Activated CD4-positive, alpha-beta memory T cell treated with anti-CD3 and anti-CD28 coated beads for 36 hours (primary cell): ENCODE measurements around the gene SGCE. TPM values are rescaled to one million over a fixed set of nuclear protein-coding genes. Genes with fewer than 3 reads are reported as not detected.

Experiments used
- CTCF ChIA-PET: fragments of 350-600 bp; sonication (Branson Sonifier 250); formaldehyde crosslinking; loops from one replicate; lab custom pipeline; 2021; ENCODE audit warnings: antibody characterized with exemption, inconsistent platforms; lab: Charles Lee
- POLR2A ChIA-PET: fragments of 350-600 bp; sonication (Branson Sonifier 250); formaldehyde crosslinking; loops from one replicate; lab custom pipeline; 2021; ENCODE audit warnings: antibody characterized with exemption; lab: Charles Lee
- DNase-seq: peaks from one replicate; pipeline ENCODE4 v3.0.0-alpha.2; 2020
- H3K27ac Mint-ChIP-seq: one replicate; pipeline ENCODE4 v1.8.0; 2021; ENCODE audit warnings: mixed read lengths
- H3K27me3 Mint-ChIP-seq: one replicate; pipeline ENCODE4 v1.8.0; 2021; ENCODE audit warnings: mixed read lengths
- H3K36me3 Mint-ChIP-seq: one replicate; pipeline ENCODE4 v1.8.0; 2021; ENCODE audit warnings: mixed read lengths
- H3K4me1 Mint-ChIP-seq: one replicate; pipeline ENCODE4 v1.8.0; 2021; ENCODE audit warnings: low read depth, mixed read lengths
- H3K4me3 Mint-ChIP-seq: one replicate; pipeline ENCODE4 v1.8.0; 2021; ENCODE audit warnings: mild to moderate bottlenecking, mixed read lengths
- H3K9me3 Mint-ChIP-seq: one replicate; pipeline ENCODE4 v1.8.0; 2021; ENCODE audit warnings: mixed read lengths
- intact Hi-C: fragments of 100-400 bp; cut with micrococcal nuclease; formaldehyde crosslinking; loops from one replicate; pipeline ENCODE4 v1.15.1; 2023
- total RNA-seq, 2 experiments: library from RNA; stranded (reverse); gene quantifications; one replicate each; pipeline ENCODE4 v1.2.3, GENCODE V29; 2021

The SGCE gene
- total RNA-seq, 2 experiments from 2014 or later = 0.50 to 0.92 TPM

GRCh38 chr7:94675356-94675755, 19.4 kb upstream of the SGCE start:
- no peaks in the 10 kb centered on the region for H3K36me3 Mint-ChIP-seq
- no peak for DNase-seq

GRCh38 chr7:94671444-94672235, 15.7 kb upstream of the SGCE start:
- intact Hi-C loops = no loop called here
- H3K27ac Mint-ChIP-seq = no peak overlapping the region
- no peaks in the 10 kb centered on the region for H3K4me1 Mint-ChIP-seq
- DNase-seq = no peak
- POLR2A ChIA-PET = no interaction called here
- CTCF ChIA-PET = no interaction called here
- H3K27me3 Mint-ChIP-seq = peaks cover 2% of the 10 kb centered on the region
- no peak overlapping the region for H3K4me3 Mint-ChIP-seq
- H3K9me3 Mint-ChIP-seq = no peaks in the 10 kb centered on the region
- no peaks in the 10 kb centered on the region for H3K36me3 Mint-ChIP-seq

More at GRCh38 chr7:94675356-94675755, 19.4 kb upstream of the SGCE start:
- Mint-ChIP-seq H3K4me1 (no peaks in the 10 kb centered on the region), H3K27ac (no peak overlapping the region), H3K9me3 (no peaks in the 10 kb centered on the region), H3K4me3 (no peak overlapping the region), H3K27me3 (peaks cover 2% of the 10 kb centered on the region)
- intact Hi-C loops = no loop called here
- ChIA-PET CTCF (no interaction called here), POLR2A (no interaction called here)

- Mint-ChIP-seq H3K9me3 (no peaks in the 10 kb centered on the region), H3K4me3 (no peak overlapping the region), H3K4me1 (no peaks in the 10 kb centered on the region), H3K36me3 (no peaks in the 10 kb centered on the region), H3K27ac (no peak overlapping the region), H3K27me3 (peaks cover 2% of the 10 kb centered on the region)
- intact Hi-C loops = no loop called here
- no peak for DNase-seq
- ChIA-PET CTCF (no interaction called here), POLR2A (no interaction called here)
Observed at GRCh38 chr7:94669773-94670495, 14.0 kb upstream of the SGCE start.

- Mint-ChIP-seq H3K36me3 (no peaks in the 10 kb centered on the region), H3K9me3 (no peaks in the 10 kb centered on the region), H3K27me3 (peaks cover 2% of the 10 kb centered on the region), H3K4me3 (no peak overlapping the region), H3K27ac (no peak overlapping the region), H3K4me1 (no peaks in the 10 kb centered on the region)
- DNase-seq = no peak
- POLR2A ChIA-PET = no interaction called here
- CTCF ChIA-PET = no interaction called here
- intact Hi-C loops = no loop called here
Observed at GRCh38 chr7:94666879-94667587, 11.1 kb upstream of the SGCE start.

- no peak for DNase-seq
- H3K4me3 Mint-ChIP-seq = no peak overlapping the region
- no peaks in the 10 kb centered on the region for H3K36me3 Mint-ChIP-seq
- intact Hi-C loops = no loop called here
- H3K4me1 Mint-ChIP-seq = no peaks in the 10 kb centered on the region
- no peak overlapping the region for H3K27ac Mint-ChIP-seq
- no peaks in the 10 kb centered on the region for H3K9me3 Mint-ChIP-seq
- peaks cover 2% of the 10 kb centered on the region for H3K27me3 Mint-ChIP-seq
- ChIA-PET CTCF (no interaction called here), POLR2A (no interaction called here)
Observed at GRCh38 chr7:94665426-94665825, 9.5 kb upstream of the SGCE start.

GRCh38 chr7:94664023-94664422, 8.1 kb upstream of the SGCE start:
- POLR2A ChIA-PET = no interaction called here
- H3K4me1 Mint-ChIP-seq = no peaks in the 10 kb centered on the region
- CTCF ChIA-PET = no interaction called here
- intact Hi-C loops = no loop called here
- H3K9me3 Mint-ChIP-seq = no peaks in the 10 kb centered on the region
- H3K27me3 Mint-ChIP-seq = peaks cover 2% of the 10 kb centered on the region
- DNase-seq = no peak
- no peak overlapping the region for H3K27ac Mint-ChIP-seq
- H3K4me3 Mint-ChIP-seq = no peak overlapping the region
- H3K36me3 Mint-ChIP-seq = no peaks in the 10 kb centered on the region

- H3K36me3 Mint-ChIP-seq = no peaks in the 10 kb centered on the region
- intact Hi-C loops = no loop called here
- H3K9me3 Mint-ChIP-seq = no peaks in the 10 kb centered on the region
- H3K27ac Mint-ChIP-seq = no peak overlapping the region
- ChIA-PET POLR2A (no interaction called here), CTCF (no interaction called here)
- H3K4me3 Mint-ChIP-seq = no peak overlapping the region
- no peak for DNase-seq
- H3K4me1 Mint-ChIP-seq = no peaks in the 10 kb centered on the region
- H3K27me3 Mint-ChIP-seq = peaks cover 2% of the 10 kb centered on the region
Observed at GRCh38 chr7:94662548-94662947, 6.6 kb upstream of the SGCE start.

GRCh38 chr7:94660006-94660405, 4.1 kb upstream of the SGCE start:
- Mint-ChIP-seq H3K27ac (no peak overlapping the region), H3K4me1 (peaks cover 7% of the 10 kb centered on the region), H3K4me3 (no peak overlapping the region), H3K36me3 (no peaks in the 10 kb centered on the region), H3K9me3 (peaks cover 9% of the 10 kb centered on the region), H3K27me3 (peaks cover 8% of the 10 kb centered on the region)
- CTCF ChIA-PET = interaction anchor here (1.5 to 1.6 kb wide), 2 partner anchors 213 to 223 kb away, joined by 3 to 4 read pairs; no protein-coding TSS in a partner anchor
- POLR2A ChIA-PET = no interaction called here
- no peak for DNase-seq
- intact Hi-C loops = no loop called here

GRCh38 chr7:94658826-94659225, 2.9 kb upstream of the SGCE start:
- POLR2A ChIA-PET = no interaction called here
- H3K27ac Mint-ChIP-seq = no peak overlapping the region
- CTCF ChIA-PET = interaction anchor here (1.6 to 4.0 kb wide), 2 partner anchors 210 to 222 kb away, joined by 4 to 16 read pairs; no protein-coding TSS in a partner anchor

GRCh38 chr7:94657771-94658693, 2.1 kb upstream of the SGCE start:
- Mint-ChIP-seq H3K27me3 (peaks cover 16% of the 10 kb centered on the region), H3K27ac (no peak overlapping the region), H3K4me3 (peak overlapping the region; percentile 85), H3K4me1 (peaks cover 12% of the 10 kb centered on the region), H3K36me3 (no peaks in the 10 kb centered on the region), H3K9me3 (peaks cover 9% of the 10 kb centered on the region)
- CTCF ChIA-PET = interaction anchor here (1.1 to 4.0 kb wide), 2 partner anchors 37 to 209 kb away, joined by 3 to 16 read pairs; no protein-coding TSS in a partner anchor
- peak; percentile 95 for DNase-seq
- POLR2A ChIA-PET = no interaction called here
- intact Hi-C loops = loop anchor here (1.0 to 10.0 kb wide), 7 partner anchors 37 to 1667 kb away; partner anchors contain the start of genes BET1, SLC25A13 and VPS50

More at GRCh38 chr7:94658826-94659225, 2.9 kb upstream of the SGCE start:
- peaks cover 9% of the 10 kb centered on the region for H3K9me3 Mint-ChIP-seq
- peaks cover 12% of the 10 kb centered on the region for H3K4me1 Mint-ChIP-seq
- no peaks in the 10 kb centered on the region for H3K36me3 Mint-ChIP-seq
- intact Hi-C loops = loop anchor here (1.0 to 10.0 kb wide), 4 partner anchors 207 to 1666 kb away; partner anchors contain the start of genes BET1 and SLC25A13
- no peak for DNase-seq
- peaks cover 16% of the 10 kb centered on the region for H3K27me3 Mint-ChIP-seq
- H3K4me3 Mint-ChIP-seq = no peak overlapping the region
